ENCODE results near the gene HBZ.
"Not testable (repeated sequence)": the region's sequence is repeated elsewhere in the genome, so short reads cannot be mapped to it uniquely, and the experiment has no call there.

Gene HBZ

DNA sequence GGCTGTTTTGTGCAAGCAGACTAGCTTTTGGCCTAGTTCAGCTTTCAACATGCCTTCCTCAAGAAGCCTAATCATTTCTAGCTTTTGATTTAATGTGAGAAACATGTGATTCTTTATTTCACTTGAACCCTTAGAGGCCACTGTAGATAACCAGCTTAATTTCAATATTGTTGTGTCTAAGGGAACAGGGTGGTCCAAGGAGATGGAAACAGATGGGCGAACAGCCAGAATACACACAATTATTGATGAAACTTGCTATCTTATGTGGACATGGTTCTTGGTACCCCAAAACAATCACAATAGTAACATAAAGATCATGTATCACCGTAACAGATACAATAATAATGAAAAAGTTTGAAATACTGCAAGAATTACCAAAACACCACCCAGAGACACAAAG lies 18.7 kb upstream of the HBZ start:
- no peak for DNase-seq (ENCODE audit: low read depth in 1 of 2, low spot score in 1 of 2)

DNA sequence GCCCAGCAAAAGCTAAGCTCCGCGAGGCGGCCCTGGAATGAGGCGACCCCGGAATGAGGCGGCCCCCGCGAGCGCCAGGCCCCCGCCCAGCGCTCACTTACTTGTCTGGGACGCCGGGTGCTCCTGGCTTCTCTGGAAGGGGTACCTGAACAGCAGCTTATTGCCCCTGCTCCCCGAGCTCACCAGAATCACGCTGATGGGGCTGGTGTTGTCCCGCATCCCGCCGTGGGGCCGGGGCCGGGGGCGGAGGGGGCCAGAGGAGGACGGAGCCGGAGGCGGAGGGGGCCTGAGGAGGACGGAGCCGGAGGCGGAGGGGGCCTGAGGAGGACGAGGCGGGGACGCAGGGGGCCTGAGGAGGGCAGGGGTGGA lies 14.4 kb upstream of the HBZ start:
- peak in 1 of 2 donors; percentile 25 for DNase-seq (ENCODE audit: low read depth in 1 of 2, low spot score in 1 of 2)

DNA sequence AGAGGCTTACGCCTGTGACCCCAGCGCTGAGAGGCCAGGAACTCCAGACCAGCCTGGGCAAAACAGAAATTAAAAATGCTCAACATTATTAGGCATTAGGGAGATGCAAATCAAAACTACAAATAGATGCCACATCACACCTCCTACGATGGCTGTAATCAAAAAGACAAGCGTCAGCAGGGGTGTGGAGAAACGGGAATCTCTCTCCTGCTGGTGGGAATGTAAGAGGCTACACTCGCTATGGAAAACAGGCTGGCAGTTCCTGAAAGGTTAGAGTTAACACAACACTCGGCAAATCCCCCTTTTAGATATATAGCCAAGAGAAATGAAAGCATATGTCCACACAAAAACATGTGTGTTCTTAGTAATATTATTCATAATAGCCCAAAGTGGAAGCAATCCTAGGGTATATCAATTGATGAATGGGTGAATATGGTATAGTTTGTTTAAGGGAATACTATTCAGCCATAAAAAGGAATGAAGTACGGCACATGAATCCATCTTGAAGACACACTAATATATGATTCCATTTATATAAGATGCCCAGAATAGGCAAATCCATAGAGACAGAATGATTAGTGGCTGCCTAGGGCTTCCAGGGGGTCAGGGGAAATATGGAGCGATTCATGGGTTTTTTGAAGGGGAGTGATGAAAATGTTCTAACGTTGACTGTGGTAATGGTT lies 12.1 kb upstream of the HBZ start:
- no peak for DNase-seq (ENCODE audit: low read depth in 1 of 2, low spot score in 1 of 2)

DNA sequence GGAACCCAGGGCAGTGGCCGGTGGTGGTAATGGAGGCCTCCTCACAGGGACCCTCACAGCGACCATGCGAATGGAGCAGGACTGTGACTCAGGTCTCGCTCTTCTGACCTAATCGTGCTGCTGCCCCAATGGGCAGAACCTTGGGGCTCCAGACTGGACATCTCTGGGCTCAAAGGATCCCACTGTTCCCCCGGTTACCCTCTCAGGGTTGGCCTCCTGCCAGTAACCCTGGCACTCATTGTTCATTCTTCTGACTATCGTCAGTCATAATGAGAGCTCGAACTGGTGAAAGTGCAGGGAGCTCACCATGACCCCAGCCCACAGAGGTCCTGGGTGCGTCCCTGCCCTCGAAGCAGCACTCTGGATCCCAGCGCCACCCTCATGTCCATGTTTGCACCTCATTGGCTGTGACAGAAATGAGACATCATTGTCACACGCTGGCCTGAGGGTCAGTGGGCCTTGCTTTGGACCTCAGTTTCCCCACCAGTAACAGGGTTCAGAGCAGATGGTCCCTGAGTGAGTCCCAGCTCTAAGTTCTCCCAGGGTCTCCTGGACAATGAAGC lies 10.0 kb upstream of the HBZ start:
- DNase-seq (ENCODE audit: low read depth in 1 of 2, low spot score in 1 of 2): no peak

DNA sequence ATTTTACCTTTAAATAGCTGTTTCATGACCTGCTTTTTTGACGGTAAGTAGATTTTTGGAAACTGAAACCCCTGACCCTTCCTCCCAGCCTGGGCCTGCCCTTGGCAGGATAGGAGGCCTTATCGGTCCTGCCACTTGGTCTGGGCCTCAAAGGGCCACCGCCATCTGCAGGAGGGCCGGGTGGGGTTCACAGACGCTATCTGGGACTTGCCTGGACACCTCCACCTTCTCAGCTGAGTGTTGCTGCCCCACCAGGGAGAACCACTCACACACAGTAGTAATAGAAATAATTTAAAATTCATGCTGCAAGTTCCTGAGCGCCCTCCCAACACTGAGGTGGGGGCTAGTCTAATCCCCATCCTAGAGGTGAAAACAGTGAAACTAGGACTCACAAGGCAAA lies 9.4 kb upstream of the HBZ start:
- DNase-seq (ENCODE audit: low read depth in 1 of 2, low spot score in 1 of 2): no peak

DNA sequence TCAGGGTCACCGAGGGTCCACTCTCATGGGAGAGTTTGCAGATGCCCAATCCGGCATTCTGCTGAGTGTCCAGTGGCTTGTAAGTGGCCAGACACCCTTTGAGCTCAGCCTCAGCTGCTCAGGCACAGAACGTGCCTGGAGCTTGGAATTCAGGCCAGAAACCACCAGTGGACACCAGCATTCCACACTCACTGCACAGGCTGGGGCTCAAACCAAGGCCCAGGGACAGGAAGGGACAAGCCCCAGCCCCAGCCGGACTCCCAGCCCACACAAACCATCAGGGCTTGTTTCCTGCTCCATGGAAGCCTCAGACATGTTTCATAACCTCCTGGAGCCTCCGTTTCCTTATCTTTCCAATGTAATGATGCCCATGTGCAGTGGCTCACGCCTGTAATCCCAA lies 9.0 kb upstream of the HBZ start:
- no peak for DNase-seq (ENCODE audit: low read depth in 1 of 2, low spot score in 1 of 2)

DNA sequence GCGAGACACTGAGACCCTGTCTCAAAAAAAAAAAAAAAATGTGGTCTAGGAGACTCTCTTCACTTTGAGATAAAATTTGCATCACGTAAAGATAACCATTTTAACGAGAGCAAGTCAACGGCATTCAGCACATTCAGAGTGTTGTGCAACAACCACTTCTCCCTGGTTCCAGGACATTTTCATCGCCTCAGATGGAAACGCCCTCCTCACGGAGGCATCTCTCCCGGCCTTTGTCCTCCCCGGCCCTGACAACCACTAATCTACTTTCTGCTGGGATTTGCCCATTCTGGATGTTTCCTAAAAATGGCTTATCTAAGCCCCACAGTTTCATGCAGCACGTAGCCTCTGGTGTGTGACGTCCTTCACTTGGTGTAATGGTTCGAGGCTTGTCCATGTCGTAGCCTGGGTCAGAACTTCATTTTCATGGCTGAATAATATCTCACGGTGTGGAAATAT lies 7.6 kb upstream of the HBZ start:
- DNase-seq (ENCODE audit: low read depth in 1 of 2, low spot score in 1 of 2): no peak

DNA sequence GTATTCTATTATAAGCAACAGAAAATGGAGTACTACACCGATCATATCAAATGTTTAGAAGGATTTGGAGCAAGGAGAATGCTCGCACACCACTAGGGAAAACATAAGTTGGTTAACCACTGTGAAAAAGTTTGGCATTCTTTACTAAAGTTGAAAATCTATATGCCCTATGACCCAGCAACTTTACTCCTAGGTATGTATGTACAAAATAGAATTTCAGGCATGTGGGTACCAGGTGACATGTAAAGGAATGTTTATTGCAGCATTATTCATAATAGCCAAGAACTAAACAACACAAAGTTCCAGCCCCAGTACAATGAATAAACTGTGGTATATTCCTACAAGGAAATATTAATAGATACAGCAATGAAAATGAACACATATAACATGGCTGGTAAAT lies 5.8 kb upstream of the HBZ start:
- no peak for DNase-seq (ENCODE audit: low read depth in 1 of 2, low spot score in 1 of 2)

DNA sequence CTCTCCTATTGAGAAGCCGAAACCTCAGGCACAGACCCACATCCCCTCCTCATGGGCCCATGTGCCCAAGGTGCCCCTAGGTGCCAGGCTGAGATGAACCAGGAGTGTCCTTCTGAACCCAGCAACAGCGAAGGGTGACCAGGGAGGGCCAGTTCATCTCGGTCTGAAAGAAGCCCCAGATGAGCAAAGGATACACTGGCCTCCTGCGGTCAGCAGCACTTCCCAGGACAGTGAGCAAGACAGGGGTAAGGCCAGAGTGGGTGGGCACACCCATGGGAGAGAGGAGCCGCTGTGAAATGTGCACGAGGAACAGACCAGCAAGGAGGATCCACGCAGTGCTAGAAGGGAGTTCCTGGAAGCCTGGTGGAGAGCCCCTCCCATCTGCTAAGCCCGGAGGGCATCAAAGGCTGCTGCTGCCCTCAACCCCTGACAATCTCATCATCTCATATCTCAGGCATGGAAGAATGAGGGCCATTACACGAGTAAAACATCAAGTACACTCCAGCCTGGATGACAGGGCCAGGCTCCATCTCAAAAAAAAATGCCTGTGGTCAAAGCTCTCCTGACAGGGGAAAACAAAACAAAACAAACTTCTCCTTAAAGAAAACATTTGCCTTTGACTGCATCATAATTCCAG lies 3.3 kb upstream of the HBZ start:
- DNase-seq (ENCODE audit: low read depth in 1 of 2, low spot score in 1 of 2): no peak

DNA sequence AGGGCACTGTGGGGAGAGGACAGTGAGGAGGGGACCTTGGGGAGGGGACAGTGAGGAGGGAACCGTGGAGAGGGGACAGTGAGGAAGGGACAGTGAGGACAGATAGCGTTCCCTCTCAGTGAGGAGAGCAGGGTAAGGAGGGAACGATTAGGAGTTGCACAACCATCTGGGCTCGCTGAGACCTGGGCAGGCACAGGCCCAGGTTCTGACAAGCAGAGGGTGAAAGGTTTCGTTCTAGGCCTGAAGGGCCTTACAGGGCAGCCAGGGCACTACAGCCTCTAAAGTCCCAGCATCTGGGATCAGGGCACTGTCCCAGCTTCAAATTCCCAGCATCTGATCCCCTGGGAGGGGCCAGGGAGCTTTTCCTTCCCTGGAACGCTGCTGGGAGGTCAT lies 681 bp downstream of the HBZ start:
- not testable (repeated sequence) for DNase-seq (ENCODE audit: low read depth in 1 of 2, low spot score in 1 of 2)

DNA sequence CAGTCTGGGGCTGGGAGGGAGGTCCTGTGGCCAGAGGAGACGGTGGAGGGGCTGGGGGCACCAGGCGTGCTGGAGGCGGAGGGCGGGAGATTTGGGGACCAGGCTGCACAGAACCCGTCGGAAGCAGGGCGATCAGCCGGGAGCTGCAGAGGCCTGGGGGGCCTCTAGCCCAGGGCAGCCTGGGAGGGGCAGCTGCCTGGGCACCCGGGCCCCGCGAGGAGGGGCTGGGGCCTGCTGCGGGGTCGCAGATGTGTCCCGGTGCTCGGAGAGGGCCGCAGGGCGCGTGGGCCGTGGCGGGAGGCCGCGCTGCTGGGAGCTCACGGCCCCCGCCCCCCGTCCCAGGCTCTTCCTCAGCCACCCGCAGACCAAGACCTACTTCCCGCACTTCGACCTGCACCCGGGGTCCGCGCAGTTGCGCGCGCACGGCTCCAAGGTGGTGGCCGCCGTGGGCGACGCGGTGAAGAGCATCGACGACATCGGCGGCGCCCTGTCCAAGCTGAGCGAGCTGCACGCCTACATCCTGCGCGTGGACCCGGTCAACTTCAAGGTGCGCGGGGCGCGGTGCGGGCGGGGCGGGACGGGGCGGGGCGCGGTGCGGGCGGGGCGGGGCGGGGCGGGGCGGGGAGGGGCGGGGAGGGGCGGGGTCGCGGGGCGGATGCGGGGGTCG lies 1.2 kb downstream of the HBZ start:
- not testable (repeated sequence) for DNase-seq (ENCODE audit: low read depth in 1 of 2, low spot score in 1 of 2)

DNA sequence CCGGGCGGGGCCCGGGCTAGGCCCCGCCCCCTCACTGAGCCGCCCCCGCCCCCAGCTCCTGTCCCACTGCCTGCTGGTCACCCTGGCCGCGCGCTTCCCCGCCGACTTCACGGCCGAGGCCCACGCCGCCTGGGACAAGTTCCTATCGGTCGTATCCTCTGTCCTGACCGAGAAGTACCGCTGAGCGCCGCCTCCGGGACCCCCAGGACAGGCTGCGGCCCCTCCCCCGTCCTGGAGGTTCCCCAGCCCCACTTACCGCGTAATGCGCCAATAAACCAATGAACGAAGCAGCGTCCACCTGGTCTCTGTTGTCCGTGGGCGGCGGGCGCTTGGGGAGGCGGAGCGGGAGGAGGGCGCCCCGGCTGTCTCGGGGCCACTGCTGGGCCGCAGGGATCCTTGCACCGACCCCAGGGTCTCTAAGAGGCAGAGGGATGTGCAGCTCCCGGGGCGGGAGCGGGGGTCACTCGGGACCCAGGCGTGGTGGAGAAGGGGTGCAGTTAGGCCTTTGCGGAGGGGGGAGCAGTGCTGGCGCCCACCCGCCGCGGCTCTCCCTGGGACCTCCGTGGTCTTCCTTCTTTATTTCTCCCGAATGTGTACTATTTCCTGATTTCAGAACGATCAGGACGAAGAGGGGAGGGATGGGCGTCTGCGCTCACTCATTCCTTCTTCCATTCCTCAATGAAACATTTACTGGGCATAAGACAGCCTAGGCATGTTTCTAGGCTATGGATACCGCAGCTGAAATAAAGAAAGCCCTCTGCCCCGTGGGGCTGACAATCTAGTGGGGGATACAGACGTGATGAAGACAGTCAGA lies 2.0 kb downstream of the HBZ start:
- no peak for DNase-seq (ENCODE audit: low read depth in 1 of 2, low spot score in 1 of 2)

DNA sequence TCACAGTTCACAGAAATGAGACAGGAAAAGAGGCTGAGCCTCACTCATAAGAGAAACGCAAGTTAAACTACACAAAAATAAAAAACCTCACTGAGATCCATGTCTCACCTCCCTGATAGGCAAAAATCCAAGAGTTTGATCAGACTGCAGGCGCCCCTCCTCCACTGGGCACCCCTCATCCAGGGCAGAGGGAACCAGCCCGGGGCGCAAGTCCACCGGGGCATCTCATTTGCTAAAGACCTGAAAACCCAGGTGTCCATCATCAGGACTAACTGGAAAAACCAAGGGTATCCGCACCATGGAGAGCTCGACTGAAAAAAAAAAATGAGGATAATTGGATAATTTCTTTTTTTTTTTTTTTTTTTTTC lies 2.6 kb downstream of the HBZ start:
- DNase-seq (ENCODE audit: low read depth in 1 of 2, low spot score in 1 of 2): no peak

DNA sequence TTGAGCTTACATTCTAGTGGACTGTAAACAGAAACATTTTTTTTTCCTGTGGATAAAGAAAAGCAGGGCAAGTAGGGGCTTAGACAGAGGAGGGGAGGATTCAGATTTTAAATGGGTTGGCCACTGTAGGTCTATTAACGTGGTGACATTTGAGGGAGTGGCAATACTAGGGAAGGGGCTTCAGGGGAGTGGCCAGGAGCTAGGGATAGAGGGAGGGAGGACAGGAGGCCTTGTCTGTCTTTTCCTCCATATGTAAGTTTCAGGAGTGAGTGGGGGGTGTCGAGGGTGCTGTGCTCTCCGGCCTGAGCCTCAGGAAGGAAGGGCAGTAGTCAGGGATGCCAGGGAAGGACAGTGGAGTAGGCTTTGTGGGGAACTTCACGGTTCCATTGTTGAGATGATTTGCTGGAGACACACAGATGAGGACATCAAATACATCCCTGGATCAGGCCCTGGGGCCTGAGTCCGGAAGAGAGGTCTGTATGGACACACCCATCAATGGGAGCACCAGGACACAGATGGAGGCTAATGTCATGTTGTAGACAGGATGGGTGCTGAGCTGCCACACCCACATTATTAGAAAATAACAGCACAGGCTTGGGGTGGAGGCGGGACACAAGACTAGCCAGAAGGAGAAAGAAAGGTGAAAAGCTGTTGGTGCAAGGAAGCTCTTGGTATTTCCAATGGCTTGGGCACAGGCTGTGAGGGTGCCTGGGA lies 6.8 kb downstream of the HBZ start:
- DNase-seq (ENCODE audit: low read depth in 1 of 2, low spot score in 1 of 2): no peak

DNA sequence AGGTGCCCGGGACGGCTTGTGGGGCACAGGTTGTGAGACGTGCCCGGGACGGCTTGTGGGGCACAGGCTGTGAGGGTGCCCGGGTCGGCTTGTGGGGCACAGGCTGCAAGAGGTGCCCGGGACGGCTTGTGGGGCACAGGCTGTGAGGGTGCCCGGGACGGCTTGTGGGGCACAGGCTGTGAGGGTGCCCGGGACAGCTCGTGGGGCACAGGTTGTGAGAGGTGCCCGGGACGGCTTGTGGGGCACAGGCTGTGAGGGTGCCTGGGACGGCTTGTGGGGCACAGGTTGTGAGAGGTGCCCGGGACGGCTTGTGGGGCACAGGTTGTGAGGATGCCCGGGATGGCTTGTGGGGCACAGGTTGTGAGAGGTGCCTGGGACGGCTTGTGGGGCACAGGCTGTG lies 7.8 kb downstream of the HBZ start:
- DNase-seq (ENCODE audit: low read depth in 1 of 2, low spot score in 1 of 2): not testable (repeated sequence)

DNA sequence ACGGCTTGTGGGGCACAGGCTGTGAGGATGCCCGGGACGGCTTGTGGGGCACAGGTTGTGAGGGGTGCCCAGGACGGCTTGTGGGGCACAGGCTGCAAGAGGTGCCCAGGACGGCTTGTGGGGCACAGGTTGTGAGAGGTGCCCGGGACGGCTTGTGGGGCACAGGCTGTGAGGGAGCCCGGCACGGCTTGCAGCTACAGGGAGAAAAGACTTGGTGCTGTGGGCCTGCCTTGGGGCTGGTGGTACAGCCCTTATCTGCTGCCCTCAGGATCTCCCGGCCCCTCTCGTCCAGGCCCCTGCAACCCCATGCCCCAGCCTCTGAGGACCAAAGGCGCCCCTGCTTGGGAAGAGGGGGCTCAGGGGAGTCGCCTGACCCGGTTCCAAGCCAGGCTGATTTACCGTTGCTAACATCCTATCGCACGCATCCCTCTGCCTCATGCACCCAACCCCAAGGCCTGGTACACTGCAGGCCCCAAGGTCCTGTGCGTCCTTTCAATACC lies 8.3 kb downstream of the HBZ start:
- DNase-seq (ENCODE audit: low read depth in 1 of 2, low spot score in 1 of 2): no peak

DNA sequence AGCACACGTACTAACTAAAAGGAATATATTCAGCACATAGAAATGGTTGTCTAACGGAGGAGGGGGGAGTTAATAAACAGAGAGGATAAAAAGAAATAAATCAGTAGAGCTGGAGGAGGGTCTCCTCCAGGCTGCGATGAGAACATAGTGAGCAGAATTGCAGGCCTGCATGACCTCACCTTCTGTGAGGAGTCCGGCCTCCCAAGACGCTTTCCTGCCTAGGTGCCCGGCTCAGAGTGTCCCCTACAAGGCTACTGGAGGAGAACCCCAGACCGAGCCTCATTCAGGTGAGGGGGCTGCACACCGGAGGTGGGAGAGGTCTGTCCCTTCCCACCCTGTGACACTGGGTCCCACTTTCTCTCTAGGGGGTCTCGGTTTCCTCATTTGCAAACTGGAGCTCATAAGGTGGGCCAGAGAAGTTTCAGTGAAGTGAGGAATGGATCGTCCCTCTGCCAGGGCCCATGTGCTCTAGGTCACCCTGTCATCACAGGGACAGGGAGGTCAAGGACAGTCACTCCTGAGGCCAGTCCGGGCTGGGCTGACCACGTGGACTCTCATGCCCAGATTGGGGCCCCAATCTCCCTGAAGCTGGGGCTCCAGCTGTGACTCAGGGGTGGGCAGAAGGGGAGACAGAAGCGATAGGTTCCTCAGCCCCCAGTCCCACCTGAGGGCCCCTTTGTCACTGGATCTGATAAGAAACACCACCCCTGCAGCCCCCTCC lies 10.0 kb downstream of the HBZ start:
- no peak for DNase-seq (ENCODE audit: low read depth in 1 of 2, low spot score in 1 of 2)

DNA sequence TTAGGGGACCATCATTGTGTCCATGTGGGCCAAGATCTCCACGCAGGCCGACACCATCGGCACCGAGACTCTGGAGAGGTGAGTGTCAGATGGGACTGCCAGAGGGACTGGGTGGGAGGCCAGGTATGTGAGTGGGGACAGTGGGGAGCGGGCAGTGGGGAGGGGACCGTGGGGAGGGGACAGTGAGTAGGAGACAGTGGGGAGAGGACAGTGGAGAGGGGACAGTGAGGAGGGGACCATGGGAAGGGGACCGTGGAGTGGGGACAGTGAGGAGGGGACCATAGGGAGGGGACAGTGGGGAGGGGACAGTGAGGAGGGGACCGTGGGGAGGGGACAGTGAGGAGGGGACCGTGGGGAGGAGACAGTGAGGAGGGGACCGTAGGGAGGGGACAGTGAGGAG lies 10.7 kb downstream of the HBZ start:
- DNase-seq (ENCODE audit: low read depth in 1 of 2, low spot score in 1 of 2): not testable (repeated sequence)

DNA sequence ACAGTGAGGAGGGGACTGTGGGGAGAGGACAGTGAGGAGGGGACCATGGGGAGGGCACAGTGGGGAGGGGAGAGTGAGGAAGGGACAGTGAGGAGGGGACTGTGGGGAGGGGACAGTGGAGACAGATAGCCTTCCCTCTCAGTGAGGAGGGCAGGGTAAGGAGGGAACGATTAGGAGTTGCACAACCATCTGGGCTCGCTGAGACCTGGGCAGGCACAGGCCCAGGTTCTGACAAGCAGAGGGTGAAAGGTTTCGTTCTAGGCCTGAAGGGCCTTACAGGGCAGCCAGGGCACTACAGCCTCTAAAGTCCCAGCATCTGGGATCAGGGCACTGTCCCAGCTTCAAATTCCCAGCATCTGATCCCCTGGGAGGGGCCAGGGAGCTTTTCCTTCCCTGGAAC lies 11.3 kb downstream of the HBZ start:
- not testable (repeated sequence) for DNase-seq (ENCODE audit: low read depth in 1 of 2, low spot score in 1 of 2)

All from stimulated activated CD4-positive, alpha-beta T cell treated with anti-CD3 and anti-CD28 coated beads, Interleukin-15, amount 100 ng/mL, for 1 hour (primary cell).